Suprapubic skin (tissue), 4 donors: ENCODE measurements around the gene BMPR1B. TPM values are rescaled to one million over a fixed set of nuclear protein-coding genes. Genes with fewer than 3 reads are reported as not detected.

ENCODE experiments used
- DNase-seq, 2 donors: peaks; one replicate each; pipeline ENCODE4 v3.0.0-alpha.2; 2019; ENCODE audit warnings: low spot score in 2 of 2
- H3K27ac ChIP-seq: fragments of 200-600 bp; sonication (generic); one replicate; pipeline ENCODE4 v1.5.1; 2019
- H3K27me3 ChIP-seq: fragments of 200-600 bp; sonication (generic); one replicate; pipeline ENCODE4 v1.5.1; 2019
- H3K36me3 ChIP-seq: fragments of 200-600 bp; sonication (generic); one replicate; pipeline ENCODE4 v1.5.1; 2019
- H3K4me1 ChIP-seq: fragments of 200-600 bp; sonication (generic); one replicate; pipeline ENCODE4 v1.5.1; 2019
- H3K4me3 ChIP-seq: fragments of 200-600 bp; sonication (generic); one replicate; pipeline ENCODE4 v1.5.1; 2019; ENCODE audit warnings: mild to moderate bottlenecking
- H3K9me3 ChIP-seq: fragments of 200-600 bp; sonication (generic); one replicate; pipeline ENCODE4 v1.5.1; 2019
- EP300 ChIP-seq: sonication (generic); formaldehyde crosslinking; IDR thresholded peaks from one replicate; pipeline ENCODE4 v1.6.1; 2017; ENCODE audit warnings: antibody characterized with exemption
- POLR2A ChIP-seq, 2 donors: fragments of 450-650 bp; IDR thresholded peaks; one replicate each; pipeline ENCODE4 v1.6.1; 2017; ENCODE audit warnings: antibody characterized with exemption in 2 of 2, mild to moderate bottlenecking in 2 of 2, moderate library complexity in 2 of 2
- POLR2AphosphoS5 ChIP-seq, 3 donors: sonication (generic); formaldehyde crosslinking; IDR thresholded peaks; one replicate each; pipeline ENCODE4 v1.6.1; 2017; ENCODE audit warnings: antibody characterized with exemption in 3 of 3
- WGBS: methylation state at CpG from one replicate; pipeline ENCODE4 v1.1.5; 2018; 5-methylcytosine and 5-hydroxymethylcytosine counted together
- total RNA-seq, 4 donors: library from RNA; depleted of rRNA; stranded (reverse); fragments of >200 nt; gene quantifications; one replicate each; pipeline ENCODE4 v1.1.0, GENCODE V29; 2016
- TF ChIP-seq, protein P1 (sequence below), 2 donors: fragments of 200-600 bp in 1 of 2; fragments of 450-650 bp in 1 of 2; sonication (generic) in 1 of 2; IDR thresholded peaks; one replicate each; pipeline ENCODE4 v1.5.1; 2016 to 2019; ENCODE audit warnings: antibody characterized with exemption in 2 of 2, mild to moderate bottlenecking in 1 of 2, moderate library complexity in 1 of 2

The BMPR1B gene
- total RNA-seq, 4 donors from 2014 or later = 0.38 to 1.2 (median 0.75) TPM

DNA sequence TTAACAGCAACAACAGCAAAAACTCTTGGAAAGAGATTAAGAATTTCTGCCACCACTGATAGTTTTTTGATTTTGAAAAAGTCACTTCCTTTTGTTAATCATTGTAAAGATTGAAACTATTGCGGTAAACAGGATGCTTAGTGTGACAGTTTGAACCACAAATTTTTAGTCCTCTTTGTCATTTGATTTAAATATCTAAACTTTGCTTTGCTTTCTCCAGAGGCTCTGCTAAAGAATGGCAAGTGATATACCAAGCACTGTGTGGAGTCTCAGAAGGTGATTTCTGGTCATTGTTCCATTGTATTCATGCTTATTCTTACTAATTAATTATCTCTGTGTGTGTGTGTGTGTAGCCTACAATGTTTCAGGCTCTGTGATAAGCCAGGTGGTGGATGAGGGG lies 155.6 kb downstream of the BMPR1B start:
- H3K9me3 ChIP-seq = peaks cover 10% of the 10 kb centered on the region
- H3K27ac ChIP-seq = no peak overlapping the region
- no peaks in the 10 kb centered on the region for H3K4me1 ChIP-seq
- no peaks in the 10 kb centered on the region for H3K27me3 ChIP-seq
- TF ChIP-seq EP300 (no peak), POLR2A (IDR thresholded peaks at IDR 0.05) (no peak), POLR2AphosphoS5 (IDR thresholded peaks at IDR 0.05) (no peak)
- TF ChIP-seq, protein P1, sequence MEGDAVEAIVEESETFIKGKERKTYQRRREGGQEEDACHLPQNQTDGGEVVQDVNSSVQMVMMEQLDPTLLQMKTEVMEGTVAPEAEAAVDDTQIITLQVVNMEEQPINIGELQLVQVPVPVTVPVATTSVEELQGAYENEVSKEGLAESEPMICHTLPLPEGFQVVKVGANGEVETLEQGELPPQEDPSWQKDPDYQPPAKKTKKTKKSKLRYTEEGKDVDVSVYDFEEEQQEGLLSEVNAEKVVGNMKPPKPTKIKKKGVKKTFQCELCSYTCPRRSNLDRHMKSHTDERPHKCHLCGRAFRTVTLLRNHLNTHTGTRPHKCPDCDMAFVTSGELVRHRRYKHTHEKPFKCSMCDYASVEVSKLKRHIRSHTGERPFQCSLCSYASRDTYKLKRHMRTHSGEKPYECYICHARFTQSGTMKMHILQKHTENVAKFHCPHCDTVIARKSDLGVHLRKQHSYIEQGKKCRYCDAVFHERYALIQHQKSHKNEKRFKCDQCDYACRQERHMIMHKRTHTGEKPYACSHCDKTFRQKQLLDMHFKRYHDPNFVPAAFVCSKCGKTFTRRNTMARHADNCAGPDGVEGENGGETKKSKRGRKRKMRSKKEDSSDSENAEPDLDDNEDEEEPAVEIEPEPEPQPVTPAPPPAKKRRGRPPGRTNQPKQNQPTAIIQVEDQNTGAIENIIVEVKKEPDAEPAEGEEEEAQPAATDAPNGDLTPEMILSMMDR (IDR thresholded peaks at IDR 0.05) = no peak
- H3K36me3 ChIP-seq = no peaks in the 10 kb centered on the region
- no peak for DNase-seq
- H3K4me3 ChIP-seq = no peak overlapping the region
- 82% methylated on average over 1 of the region's 1 CpG for WGBS

DNA sequence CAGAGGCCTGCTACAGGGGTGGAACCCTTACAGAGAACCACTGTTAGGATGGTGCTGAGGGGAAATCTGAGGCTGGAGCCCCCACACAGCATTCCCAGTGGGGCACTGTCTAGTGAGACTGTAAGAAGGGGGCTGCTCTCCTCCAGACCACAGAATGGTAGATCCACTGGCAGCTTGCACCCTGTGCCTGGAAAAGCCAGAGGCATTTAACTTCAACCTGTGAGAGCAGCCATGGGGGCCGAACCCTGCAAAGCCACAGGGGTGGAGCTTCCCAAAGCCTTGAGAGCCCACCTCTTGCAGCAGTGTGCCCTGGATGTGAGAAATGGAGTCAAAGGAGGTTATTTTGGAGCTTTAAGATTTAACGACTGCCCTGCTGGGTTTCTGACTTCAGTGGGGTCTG lies 159.4 kb downstream of the BMPR1B start:
- no peak overlapping the region for H3K4me3 ChIP-seq
- 87% methylated on average over 1 of the region's 2 CpGs for WGBS

DNA sequence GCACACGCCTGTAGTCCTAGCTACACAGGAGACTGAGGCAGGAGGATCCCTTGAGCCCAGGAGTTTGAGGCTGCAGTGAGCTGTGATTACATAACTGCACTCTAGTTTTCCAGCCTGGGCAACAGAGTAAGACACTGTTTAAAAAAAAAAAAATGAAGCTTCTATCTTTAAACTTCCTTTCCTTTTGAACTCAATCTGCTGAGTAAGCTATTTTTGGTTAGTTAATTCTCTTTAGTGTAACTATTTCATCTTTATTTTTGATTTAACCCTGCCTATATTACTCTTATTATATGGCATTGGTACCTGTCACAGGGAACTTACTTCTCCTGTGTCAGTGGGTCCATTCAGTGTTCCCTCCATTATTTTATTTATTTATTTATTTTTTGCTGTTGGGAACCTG lies 160.8 kb downstream of the BMPR1B start:
- Histone ChIP-seq H3K4me3 (no peak overlapping the region), H3K27me3 (no peaks in the 10 kb centered on the region), H3K4me1 (no peaks in the 10 kb centered on the region), H3K9me3 (peaks cover 10% of the 10 kb centered on the region), H3K36me3 (no peaks in the 10 kb centered on the region), H3K27ac (no peak overlapping the region)
- TF ChIP-seq POLR2A (IDR thresholded peaks at IDR 0.05) (no peak), EP300 (no peak), POLR2AphosphoS5 (IDR thresholded peaks at IDR 0.05) (no peak)
- TF ChIP-seq, protein P1 (IDR thresholded peaks at IDR 0.05) = no peak
- DNase-seq = no peak
- WGBS = 94% methylated on average over 1 of the region's 1 CpG

More for the DNA sequence above, 159.4 kb downstream of the BMPR1B start:
- TF ChIP-seq POLR2AphosphoS5 (IDR thresholded peaks at IDR 0.05) (no peak), EP300 (no peak), POLR2A (IDR thresholded peaks at IDR 0.05) (no peak)
- TF ChIP-seq, protein P1 (IDR thresholded peaks at IDR 0.05) = no peak
- no peaks in the 10 kb centered on the region for H3K27me3 ChIP-seq
- no peaks in the 10 kb centered on the region for H3K4me1 ChIP-seq
- no peak overlapping the region for H3K27ac ChIP-seq
- DNase-seq = no peak
- H3K36me3 ChIP-seq = no peaks in the 10 kb centered on the region
- peaks cover 10% of the 10 kb centered on the region for H3K9me3 ChIP-seq

DNA sequence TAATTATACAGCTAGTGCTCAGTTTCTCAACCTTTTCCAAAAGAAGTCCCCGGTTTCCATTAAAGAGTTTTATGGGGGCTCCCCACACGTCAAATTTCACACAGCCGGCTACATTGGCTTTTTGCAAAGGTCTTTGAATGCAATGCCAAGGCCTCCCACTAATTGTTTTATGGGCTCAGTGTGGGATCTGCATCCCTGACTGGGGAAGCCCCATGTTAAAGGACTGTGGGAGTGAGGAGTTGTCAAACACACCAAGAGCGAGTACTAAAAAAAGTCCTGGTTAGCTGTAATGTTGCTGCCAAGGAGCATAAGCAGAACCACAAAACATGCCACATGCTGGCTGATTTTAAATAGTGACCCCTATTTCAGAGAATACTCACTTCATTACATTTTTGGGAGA lies 162.6 kb downstream of the BMPR1B start:
- no peak overlapping the region for H3K4me3 ChIP-seq
- H3K27me3 ChIP-seq = no peaks in the 10 kb centered on the region
- no peaks in the 10 kb centered on the region for H3K36me3 ChIP-seq
- no peak for DNase-seq
- 61% methylated on average over 4 of the region's 4 CpGs for WGBS
- TF ChIP-seq, protein P1 (IDR thresholded peaks at IDR 0.05) = no peak
- no peak for TF ChIP-seq POLR2A (IDR thresholded peaks at IDR 0.05)
- H3K4me1 ChIP-seq = no peaks in the 10 kb centered on the region
- no peak overlapping the region for H3K27ac ChIP-seq
- peaks cover 10% of the 10 kb centered on the region for H3K9me3 ChIP-seq

DNA sequence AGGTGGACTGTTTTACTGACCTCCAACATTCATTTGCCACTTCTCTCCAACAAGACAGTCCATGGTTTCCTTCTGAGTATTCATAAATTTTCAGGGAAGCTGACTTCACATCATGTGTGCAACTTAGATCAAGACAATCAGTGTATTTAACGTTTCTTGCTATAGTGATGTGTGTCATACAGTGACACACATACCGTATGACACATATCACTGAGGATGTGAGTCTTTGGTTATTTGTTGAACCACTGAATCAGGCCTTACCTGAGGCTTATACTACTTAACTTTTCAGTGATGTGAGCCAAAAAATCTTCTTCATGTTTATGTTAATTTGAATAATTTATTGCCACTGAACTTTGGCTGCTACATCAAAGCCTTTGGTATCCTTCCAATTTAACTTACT lies 166.8 kb downstream of the BMPR1B start:
- 61% methylated on average over 2 of the region's 2 CpGs for WGBS
- Histone ChIP-seq H3K9me3 (no peaks in the 10 kb centered on the region), H3K4me3 (no peak overlapping the region), H3K36me3 (no peaks in the 10 kb centered on the region), H3K27me3 (no peaks in the 10 kb centered on the region), H3K27ac (no peak overlapping the region), H3K4me1 (no peaks in the 10 kb centered on the region)
- no peak for TF ChIP-seq POLR2A (IDR thresholded peaks at IDR 0.05)
- TF ChIP-seq, protein P1 (IDR thresholded peaks at IDR 0.05) = no peak
- TF ChIP-seq EP300 = no peak
- TF ChIP-seq POLR2AphosphoS5 (IDR thresholded peaks at IDR 0.05) = no peak
- DNase-seq = no peak
